Testis (tissue), 2 donors: ENCODE data around the gene BACE2.

Source experiments
- CTCF ChIP-seq, 3 experiments: fragments of 450-650 bp in 2 of 3; fragments of 200-600 bp in 1 of 3; sonication (generic) in 1 of 3; IDR thresholded peaks; one replicate each; pipeline ENCODE4 v1.5.1; 2016 to 2019; ENCODE audit warnings: antibody characterized with exemption in 3 of 3, mild to moderate bottlenecking in 2 of 3, moderate library complexity in 1 of 3
- POLR2A ChIP-seq: fragments of 450-650 bp; IDR thresholded peaks from one replicate; pipeline ENCODE4 v1.6.1; 2017; ENCODE audit warnings: antibody characterized with exemption, mild to moderate bottlenecking, moderate library complexity

- TF ChIP-seq POLR2A (no peak), CTCF (IDR thresholded peaks at IDR 0.05) (no peak)
These were observed 48.0 kb downstream of the BACE2 start for GRCh38 chr21:41215856-41216408.
